ENCODE results near the gene FBXL14.

The FBXL14 gene

DNA sequence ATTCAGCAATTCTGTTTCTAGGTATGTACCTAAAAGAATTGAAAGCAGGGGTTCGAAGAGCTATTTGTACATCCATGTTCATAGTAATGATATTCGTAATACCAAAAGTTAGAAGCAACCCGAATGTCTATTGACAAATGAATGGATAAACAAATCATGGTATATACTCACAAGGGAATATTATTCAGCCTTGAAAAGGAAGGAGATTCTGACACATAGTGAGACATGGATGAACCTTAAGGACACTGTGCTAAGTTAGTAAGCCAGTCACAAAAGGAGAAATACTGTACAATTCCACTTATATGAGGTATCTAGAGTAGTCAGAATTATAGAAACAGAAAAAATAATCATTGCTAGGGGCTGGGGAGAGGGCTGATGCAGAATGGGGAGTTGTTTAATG is 4.4 kb upstream of the FBXL14 start:
- TF ChIP-seq JUND (IDR thresholded peaks at IDR 0.05; ENCODE audit: low read depth): no peak
- in situ Hi-C loops (cut with HindIII; ENCODE audit: low pct_unique_long_range_greater_than_20kb, low sequenced_read_pairs): no loop called here
- DNase-seq (ENCODE audit: low read depth in 1 of 2, low spot score in 1 of 2): no peak

DNA sequence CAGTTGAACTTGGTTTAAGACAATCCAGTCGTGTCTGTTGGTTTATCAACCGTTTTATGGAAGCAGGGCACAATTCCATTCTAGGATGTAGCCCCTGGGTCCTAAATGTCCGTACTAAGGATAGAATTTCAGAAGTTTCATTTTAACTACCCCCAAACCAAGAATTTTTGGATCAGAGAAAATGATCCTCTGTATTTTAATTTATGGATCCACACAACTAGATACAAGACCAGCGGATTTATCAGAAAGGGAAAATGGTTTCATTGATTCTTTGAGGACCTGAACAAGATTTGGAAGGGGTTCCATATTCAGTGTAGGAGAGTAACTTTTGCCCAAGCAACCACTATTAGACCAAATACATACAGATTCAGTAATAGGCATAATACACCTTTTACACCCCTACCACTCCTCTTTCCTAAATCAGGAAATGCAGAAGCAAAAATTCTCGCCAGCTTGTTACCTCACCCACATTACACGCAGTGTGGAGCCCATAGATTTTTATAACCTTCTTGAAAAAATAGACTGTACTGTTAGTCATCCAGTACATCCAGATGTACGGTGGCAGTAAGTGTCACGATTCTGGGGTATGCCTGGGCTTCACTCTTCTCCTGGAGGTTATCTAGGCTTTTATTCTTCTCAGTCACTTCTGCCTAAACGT is 1.4 kb upstream of the FBXL14 start:
- DNase-seq (ENCODE audit: low read depth in 1 of 2, low spot score in 1 of 2): no peak
- no peak for TF ChIP-seq JUND (IDR thresholded peaks at IDR 0.05; ENCODE audit: low read depth)
- in situ Hi-C loops (cut with HindIII; ENCODE audit: low pct_unique_long_range_greater_than_20kb, low sequenced_read_pairs): no loop called here

DNA sequence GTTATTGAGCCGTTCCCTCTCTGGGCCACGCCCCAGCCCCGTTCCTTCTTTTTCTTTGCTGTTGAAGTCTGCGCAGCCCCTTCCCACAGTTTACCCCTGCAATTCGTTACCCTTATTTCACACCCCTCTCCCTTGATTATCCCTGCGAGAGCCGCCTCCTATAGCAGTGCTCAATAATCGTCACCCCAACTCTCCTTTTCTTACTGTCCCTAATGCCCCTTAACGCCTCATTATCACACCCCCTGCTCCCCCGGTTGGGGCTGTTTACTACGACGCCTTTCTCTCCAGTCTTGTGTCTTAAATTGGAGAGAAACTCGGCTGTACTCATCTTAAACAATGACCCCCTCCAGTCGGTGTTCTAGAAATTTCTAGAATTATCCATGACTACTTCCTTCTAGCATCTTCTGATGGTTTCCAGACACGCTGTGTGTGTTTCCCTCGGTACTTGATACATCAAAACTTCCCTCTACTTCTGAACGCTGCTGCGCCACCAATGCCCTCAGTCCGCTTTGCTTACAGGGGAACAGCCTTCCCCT is 713 bp upstream of the FBXL14 start:
- no peak for TF ChIP-seq JUND (IDR thresholded peaks at IDR 0.05; ENCODE audit: low read depth)
- no peak for DNase-seq (ENCODE audit: low read depth in 1 of 2, low spot score in 1 of 2)
- in situ Hi-C loops (cut with HindIII; ENCODE audit: low pct_unique_long_range_greater_than_20kb, low sequenced_read_pairs): no loop called here

DNA sequence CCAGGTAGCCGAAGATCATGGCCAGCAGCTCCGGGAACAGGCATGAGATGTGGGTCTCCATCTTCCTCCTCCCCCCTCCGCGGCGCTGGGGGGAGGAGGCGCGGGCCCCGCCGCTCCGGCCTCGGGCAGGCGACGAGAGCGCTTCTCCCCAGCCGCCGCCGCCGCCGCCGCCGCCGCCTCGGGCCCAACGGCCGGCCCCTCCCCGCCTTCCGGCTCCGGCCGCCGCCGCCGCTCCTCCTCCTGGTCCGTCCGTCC is 448 bp downstream of the FBXL14 start:
- DNase-seq (ENCODE audit: low read depth in 1 of 2, low spot score in 1 of 2): no peak
- TF ChIP-seq JUND (IDR thresholded peaks at IDR 0.05; ENCODE audit: low read depth): no peak

DNA sequence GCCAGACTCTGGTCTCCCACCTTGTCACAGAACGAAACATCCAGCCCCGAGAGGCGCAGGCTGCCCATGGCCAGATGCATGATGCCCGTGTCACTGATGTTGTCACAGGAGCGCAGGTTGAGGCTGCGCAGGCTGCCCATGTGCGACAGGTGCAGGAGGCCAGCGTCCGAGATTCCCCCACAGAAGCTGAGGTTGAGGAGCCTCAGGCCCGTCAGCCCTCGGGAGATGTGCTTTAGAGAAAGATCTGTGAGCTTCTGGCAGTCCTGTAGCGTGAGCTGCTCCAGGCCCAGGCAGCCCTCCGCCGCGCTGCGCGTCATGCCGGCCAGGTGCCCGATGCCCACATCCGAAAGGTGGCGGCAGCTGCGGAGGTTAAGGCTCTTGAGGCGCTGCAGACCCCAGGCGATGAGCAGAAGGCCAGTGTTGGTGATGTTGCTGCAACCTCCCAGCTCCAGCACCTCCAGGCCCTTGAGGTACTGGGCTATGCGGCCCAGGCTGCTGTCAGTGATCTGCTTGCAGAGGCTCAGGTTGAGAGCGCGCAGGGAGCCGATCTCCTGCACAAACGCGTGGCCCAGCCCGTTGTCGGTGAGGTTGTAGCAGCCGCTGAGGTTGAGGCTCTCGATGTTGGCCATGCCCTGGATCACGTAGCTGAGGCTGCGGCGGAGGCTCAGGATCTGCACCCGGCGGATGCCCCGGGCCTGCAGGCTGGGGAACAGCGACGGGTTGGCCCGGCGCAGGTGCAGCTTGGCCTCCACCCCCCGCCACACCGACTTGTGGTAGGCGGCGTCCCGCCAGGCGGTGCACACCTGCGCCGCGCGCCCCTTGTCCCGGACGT is 991 bp downstream of the FBXL14 start:
- in situ Hi-C loops (cut with HindIII; ENCODE audit: low pct_unique_long_range_greater_than_20kb, low sequenced_read_pairs): no loop called here
- no peak for TF ChIP-seq JUND (IDR thresholded peaks at IDR 0.05; ENCODE audit: low read depth)
- DNase-seq (ENCODE audit: low read depth in 1 of 2, low spot score in 1 of 2): peak; percentile 23 to 57

More for the DNA sequence above, 448 bp downstream of the FBXL14 start:
- in situ Hi-C loops (cut with HindIII; ENCODE audit: low pct_unique_long_range_greater_than_20kb, low sequenced_read_pairs): no loop called here

DNA sequence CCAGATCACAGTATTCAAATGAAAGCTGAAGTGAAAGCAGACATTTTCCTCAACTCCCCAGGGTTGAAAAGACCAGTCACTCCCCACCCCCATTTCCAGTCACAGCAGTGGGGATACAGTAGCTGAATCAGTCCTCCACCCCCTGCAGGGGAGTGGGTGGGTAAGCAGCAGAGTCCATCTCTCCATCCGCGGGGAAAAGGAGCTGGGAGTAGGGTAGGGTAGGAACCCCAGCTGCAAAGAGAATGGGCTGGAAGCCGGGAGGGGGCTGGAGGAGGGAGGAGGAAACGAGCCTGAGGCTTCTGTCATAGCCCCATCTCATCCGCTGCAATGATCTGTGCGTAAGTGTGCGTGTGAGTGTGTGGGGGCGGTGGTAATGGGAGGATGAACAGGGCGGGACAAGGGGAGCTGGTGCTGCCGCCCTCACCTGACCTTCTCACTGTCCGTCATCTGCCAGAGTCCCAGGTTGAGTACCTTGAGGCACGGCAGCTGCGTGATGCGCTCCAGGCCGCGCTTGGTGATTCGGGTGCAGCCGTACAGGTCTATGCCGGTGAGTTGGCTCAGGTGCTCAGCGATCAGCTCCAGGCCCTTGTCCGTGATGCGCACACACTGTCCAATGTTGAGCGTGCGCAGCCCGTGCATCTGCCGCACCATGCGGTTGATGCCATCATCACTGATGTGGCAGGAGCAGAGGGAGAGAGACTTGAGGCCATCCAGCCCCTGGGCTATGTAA is 1.8 kb downstream of the FBXL14 start:
- in situ Hi-C loops (cut with HindIII; ENCODE audit: low pct_unique_long_range_greater_than_20kb, low sequenced_read_pairs): no loop called here
- no peak for TF ChIP-seq JUND (IDR thresholded peaks at IDR 0.05; ENCODE audit: low read depth)
- no peak for DNase-seq (ENCODE audit: low read depth in 1 of 2, low spot score in 1 of 2)

DNA sequence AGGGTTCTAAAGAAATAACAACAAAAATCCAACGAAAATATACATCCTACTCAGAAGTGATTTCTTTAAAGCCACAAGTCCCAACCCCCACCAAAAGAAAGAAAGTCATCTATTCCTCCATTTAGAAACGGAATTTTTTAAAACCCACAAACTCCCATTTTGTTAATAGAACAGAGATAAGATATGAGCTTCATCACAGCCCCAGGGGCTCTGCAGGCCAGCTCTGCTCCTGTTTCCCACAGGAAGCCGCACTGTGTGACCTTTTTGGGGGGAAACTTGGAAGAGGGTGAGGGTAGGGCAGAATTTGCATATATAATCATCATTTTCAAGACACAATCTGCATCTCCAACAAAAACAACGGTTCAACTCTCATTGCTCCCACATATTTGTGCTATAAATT is 2.8 kb downstream of the FBXL14 start:
- in situ Hi-C loops (cut with HindIII; ENCODE audit: low pct_unique_long_range_greater_than_20kb, low sequenced_read_pairs): no loop called here
- TF ChIP-seq JUND (IDR thresholded peaks at IDR 0.05; ENCODE audit: low read depth): no peak
- no peak for DNase-seq (ENCODE audit: low read depth in 1 of 2, low spot score in 1 of 2)

DNA sequence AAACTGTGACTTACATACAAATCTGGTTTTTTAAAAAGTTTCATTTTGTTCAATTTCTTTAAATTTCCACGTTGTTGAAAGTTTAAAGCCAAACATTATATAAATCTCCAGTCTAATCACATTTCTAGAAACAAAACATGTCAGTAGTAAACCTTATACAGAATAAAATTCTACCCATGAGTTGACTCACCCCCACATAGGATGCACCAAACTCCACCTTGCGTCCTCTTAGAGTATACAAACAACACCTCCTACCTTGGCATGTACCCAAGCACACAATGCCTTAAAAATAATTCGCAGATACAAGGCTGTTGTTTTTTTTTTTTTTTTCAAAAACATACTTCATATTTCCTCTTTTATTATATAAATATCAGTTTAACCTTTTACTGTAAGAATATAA is 3.3 kb downstream of the FBXL14 start:
- TF ChIP-seq JUND (IDR thresholded peaks at IDR 0.05; ENCODE audit: low read depth): no peak
- peak in 1 of 2 experiments; percentile 28 for DNase-seq (ENCODE audit: low read depth in 1 of 2, low spot score in 1 of 2)
- in situ Hi-C loops (cut with HindIII; ENCODE audit: low pct_unique_long_range_greater_than_20kb, low sequenced_read_pairs): no loop called here

DNA sequence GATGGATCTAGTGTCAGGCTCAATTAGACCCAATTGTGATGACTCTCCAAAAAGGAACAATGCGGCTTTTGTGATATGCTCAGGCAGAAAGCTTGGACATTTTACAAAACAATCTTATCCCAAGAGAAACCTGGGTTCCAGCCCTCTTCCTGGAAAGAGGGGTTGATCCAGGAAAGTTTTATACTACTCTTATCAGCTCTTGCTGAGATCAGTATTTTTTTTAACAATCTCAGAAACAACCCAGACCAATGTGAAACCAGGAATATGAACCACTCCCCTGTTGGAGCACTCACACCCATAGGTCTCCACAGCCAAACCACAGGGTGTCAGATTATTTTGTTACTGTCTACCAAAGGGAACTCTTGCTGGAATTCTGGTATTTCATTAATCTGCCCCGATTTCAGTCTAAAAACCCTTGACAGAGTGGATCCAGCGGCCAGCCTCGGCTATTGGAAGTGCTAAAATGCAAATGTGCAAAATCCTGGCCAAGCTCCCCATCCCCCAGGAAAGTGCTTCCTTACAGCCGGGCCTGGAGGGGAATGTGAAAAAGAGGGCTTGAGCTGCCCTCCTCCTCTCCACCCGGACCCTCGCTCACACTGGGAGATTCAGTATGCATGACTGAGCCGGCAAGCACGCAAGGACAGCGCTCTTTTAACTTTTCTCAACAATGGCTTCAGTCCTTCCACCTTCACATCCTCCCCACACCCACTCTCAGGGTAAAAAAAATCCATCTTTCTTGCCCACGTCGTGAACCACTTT is 4.0 kb downstream of the FBXL14 start:
- DNase-seq (ENCODE audit: low read depth in 1 of 2, low spot score in 1 of 2): no peak
- no peak for TF ChIP-seq JUND (IDR thresholded peaks at IDR 0.05; ENCODE audit: low read depth)
- in situ Hi-C loops (cut with HindIII; ENCODE audit: low pct_unique_long_range_greater_than_20kb, low sequenced_read_pairs): no loop called here

DNA sequence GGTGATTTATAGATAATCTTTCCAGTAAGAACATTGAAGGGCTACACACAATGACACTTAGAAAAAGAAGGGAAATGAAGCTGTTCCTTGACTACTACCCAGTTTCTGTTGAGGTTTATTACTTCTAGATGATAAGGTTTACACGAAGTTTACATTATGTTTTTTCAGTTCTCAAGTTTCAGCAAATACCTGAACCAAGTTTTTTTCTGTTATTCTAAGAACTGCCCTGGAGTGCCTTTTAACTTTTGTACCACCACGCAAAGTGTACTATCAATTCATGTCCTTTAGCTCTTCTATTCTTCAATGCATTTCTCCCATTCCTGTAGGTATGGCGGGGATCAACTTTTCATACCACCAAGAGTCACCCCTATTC is 5.8 kb downstream of the FBXL14 start:
- in situ Hi-C loops (cut with HindIII; ENCODE audit: low pct_unique_long_range_greater_than_20kb, low sequenced_read_pairs): no loop called here
- no peak for TF ChIP-seq JUND (IDR thresholded peaks at IDR 0.05; ENCODE audit: low read depth)
- DNase-seq (ENCODE audit: low read depth in 1 of 2, low spot score in 1 of 2): no peak

DNA sequence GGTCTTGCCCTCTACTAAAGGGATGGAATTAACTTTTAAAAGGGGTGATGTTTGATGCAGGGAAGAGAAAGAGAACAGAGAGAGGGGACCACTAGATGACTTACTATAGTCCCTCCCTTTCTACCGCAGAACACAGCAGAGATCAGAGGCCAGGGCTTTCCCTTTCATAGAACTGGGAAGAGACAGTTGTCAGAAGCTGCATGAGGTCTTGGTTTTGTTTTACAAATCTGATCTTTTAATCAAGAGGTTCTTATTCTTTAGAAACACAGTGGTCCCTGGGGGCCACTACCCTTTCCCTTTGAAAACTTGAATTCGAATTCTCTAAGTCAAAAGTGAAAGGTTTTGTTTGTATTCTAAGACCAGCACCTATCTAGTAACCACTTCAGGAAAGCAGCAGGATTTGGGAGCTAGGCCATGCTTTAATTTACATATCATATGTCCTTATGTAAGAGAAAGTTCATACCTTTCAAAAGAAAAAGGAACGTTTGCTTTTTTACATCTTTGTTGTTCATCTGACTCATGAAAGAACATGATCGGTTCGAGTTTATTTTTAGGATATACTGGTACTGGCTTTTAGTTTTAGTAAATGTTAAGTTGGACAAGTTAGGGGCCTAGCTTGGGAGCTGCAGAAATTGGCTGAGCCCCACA is 6.3 kb downstream of the FBXL14 start:
- no peak for DNase-seq (ENCODE audit: low read depth in 1 of 2, low spot score in 1 of 2)
- no peak for TF ChIP-seq JUND (IDR thresholded peaks at IDR 0.05; ENCODE audit: low read depth)
- in situ Hi-C loops (cut with HindIII; ENCODE audit: low pct_unique_long_range_greater_than_20kb, low sequenced_read_pairs): no loop called here

DNA sequence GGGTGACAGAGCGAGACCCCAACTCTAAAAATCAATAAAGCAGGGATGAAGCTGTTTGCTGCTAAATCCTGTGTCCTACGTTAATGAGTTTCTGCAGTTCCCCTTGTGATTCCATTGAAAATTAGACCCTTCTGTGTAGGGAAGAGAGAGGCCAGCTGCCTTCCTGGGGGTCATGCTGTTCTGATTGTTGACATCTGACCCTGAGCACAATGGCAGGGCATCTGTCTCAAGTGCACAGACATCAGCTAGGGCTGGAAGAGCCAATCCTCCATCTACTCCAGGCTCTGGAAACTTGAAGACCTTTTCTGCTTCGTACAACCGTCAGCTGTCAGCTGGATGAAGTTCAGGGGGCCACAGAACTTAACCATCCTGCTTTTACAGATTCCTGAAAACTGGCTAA is 10.1 kb downstream of the FBXL14 start:
- DNase-seq (ENCODE audit: low read depth in 1 of 2, low spot score in 1 of 2): no peak
- TF ChIP-seq JUND (IDR thresholded peaks at IDR 0.05; ENCODE audit: low read depth): no peak
- in situ Hi-C loops (cut with HindIII; ENCODE audit: low pct_unique_long_range_greater_than_20kb, low sequenced_read_pairs): no loop called here

All from T47D (cell line).